Activated CD4-positive, alpha-beta T cell treated with anti-CD3 and anti-CD28 coated beads, Interleukin-2, amount 50 U/mL, for 1 hour (primary cell): ENCODE data around the gene KEAP1.

Experiments
- DNase-seq: peaks from one replicate; pipeline ENCODE4 v3.0.0-alpha.2; 2020

Gene KEAP1

DNA sequence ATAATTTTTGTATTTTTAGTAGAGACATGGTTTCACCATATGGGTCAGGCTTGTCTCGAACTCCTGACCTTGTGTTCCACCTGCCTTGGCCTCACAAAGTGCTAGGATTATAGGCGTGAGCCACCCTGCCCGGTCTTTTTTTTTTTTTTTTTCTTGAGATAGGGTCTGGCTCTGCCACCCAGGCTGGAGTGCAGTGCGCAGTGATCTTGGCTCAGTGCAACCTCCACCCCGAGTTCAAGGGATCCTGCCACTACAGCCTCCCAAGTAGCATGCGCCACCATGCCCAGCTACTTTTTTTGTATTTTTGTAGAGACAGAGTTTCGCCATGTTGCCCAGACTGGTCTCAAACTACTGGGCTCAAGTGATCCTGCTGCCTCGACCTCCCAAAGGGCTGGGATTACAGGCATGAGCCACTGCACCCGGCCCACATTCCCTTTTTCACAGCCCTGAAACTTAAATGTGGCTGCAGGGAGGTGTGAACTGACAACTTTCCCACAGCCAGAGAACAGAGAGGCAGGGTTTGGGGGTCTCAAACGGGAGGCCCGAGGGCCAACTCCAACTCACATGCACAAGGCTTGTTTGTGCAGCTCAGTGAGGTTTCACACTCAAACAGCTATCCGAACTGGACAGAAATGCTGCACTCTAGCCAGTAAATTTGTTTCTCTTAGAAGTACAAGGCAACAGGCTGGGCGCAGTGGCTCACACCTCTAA, 18.5 kb upstream of the KEAP1 start:
- no peak for DNase-seq

DNA sequence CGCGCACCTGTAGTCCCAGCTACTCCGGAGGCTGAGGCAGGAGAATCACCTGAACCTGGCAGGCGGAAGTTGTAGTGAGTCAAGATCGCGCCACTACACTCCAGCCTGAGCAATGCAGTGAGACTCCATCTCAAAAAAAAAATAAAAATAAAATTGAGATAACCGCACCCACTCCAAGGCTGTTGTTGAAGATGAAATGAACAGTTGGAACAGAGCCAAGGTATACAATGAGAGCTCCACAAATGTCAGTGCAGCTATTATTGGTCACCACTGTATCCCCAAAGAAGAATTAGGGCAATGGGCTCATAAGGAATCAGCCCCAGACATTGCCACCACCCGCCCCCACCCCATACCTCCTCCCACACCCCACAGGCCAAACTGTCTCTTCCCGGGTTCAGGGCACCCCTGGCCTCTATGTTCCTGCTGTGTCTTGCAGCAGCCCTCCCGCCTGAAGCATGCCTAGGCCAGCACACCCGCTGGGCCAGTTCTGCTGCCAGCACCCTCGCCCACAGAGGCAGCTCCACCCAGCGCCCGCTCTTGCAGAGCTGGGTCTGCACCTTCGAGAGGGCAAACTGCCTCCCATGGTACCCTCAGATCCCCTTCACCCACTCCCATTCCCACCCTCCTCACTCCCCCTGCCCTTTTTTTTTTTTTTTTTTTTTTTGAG, 17.6 kb upstream of the KEAP1 start:
- no peak for DNase-seq

DNA sequence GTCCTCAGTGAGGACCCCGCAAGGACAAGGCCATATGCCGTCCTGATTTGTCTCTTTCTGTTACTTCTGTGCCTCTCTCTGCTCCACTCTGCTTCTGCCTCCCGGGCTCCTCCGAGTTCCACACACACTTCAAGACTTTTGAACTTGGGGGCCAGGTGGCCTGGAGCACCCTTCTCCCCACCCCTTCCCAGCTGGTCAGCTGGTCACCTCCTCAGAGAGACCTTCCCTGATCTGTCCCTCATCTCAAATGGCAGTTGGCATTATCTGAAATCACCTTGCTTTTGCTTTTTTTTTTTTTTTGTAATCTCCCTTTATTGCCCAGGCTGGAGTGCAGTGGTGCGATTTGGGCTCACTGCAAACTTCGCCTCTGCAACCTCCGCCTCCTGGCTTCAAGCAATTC, 16.3 kb upstream of the KEAP1 start:
- DNase-seq: no peak

DNA sequence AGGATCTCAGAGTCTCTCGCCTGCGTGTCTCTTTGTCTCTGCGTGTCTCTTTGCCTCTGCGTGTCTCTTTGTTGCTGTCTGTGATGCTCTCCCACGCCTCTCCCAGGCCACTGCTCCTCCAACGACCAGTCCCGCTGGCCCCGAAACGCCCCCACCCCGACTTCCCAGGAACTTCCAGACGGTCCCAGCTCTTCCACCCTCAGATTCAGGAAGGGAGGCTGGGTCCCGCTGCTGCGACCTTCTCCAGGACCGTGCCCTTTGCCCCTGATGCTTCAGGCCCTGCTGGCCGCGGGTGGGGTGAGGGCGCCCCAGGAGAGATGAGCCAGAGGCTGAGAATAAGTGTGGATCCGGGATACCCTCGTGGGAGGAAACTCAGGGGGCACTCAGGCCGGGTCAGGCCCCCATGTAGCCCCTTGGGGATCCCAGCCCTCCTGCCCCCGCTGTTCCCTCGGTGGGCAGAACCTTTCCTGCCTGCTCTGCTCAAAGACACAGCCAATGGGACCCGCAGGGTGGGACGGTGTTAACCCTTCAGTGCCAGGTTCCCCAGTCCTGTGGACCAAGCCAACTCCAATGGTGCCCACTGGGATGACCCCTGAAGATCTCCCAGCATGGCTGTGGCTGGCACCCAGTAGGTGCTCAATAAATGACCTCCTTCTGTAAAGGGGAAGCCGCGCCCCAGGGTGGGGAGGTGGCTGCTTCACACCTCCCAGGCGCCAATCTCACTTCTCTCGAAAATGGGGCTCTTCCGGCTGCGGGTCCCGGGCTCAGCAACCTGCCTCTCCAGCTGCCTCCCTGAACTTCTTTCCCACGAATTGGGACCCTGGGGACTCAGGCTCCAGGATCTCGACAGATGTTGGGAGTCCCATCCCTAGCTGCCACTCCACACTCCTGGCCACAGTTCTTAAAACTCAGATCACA, 15.5 kb upstream of the KEAP1 start:
- no peak for DNase-seq

DNA sequence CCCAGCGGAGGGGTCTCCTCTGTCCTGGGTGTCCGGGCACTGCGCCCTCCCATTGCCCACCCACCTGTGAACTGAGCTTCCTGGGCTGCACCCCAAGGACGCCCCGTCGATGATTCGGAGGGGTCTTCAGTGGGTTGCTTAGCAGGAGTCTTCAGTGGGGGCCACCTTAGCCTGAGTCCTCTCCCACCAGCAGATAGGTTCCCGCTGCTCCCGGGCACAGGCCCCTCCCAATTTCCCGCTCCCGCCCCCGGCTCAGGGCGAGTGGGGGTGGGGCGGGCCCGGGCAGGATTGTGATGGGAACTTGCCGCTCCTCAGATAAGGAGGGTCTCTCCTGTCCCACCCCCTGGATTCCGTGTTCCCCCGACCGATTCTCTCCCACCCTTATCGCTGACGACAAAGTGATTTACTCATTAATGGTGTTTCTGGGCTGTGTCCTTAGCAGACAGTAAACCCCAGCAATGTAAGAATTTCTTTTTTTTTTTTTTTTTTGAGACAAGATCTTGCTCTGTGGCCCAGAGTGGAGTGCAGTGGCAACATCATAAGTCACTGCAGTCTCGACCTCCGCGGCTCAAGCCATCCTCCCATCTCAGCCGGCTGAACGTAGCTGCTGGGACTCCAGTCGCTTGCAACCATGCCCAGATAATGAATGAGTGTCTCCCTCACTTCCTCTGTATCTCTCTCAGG, 14.7 kb upstream of the KEAP1 start:
- DNase-seq: no peak

DNA sequence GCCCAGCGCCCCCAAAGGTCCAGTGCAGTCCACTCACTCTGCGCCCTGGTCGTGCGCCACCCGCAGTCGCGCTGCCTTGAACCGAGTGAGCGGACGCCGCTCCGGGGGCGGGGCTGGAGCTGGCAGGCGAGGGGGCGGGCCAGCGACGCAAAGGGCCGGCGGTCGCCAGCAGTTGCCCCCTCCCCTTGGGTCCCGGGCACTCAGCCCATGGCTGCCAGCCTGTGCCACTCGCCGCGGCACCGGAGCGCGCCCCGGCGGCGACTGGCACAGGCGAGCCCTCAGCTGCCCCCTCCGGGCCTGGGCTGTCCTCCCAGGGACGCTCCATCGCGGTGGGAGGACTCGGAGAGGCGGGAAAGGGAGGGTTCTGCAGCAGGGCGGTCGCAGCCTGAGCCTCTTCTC, 14.2 kb upstream of the KEAP1 start, which contains the start of gene S1PR5:
Gene S1PR5, minus strand, starts transcription at position 87 of the 399 bp plus-strand sequence. CDS start 2,436 bp downstream, outside the sequence.
- no peak for DNase-seq

DNA sequence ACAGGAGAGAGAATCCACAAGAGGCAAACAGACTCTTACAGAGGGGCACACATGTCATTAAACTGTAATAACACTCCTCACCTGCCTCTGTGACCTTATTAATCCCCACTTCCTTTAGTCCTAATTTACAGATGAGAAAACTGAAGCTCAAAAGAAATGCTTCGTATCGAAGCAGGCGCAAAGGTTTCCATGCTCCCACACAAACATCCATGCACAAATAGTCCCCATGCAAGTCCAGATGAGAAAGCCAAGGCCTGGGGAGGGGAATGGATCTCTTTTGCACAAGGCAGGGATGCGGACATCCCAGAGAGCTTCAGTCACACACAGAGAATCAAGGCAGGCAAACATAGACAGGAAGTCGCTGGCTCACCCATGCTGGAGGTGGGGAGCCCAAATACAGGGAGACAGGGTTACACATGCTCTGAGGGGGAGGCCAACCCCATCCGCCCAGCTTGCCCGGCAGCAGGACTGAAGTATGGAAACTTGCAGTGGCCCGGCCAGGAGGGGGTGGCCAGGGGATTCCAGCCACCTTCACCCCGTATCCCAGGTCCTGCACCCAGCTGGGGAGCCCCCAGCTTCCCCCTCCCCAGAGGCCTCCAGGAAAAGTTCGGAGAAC, 13.6 kb upstream of the KEAP1 start:
- no peak for DNase-seq

DNA sequence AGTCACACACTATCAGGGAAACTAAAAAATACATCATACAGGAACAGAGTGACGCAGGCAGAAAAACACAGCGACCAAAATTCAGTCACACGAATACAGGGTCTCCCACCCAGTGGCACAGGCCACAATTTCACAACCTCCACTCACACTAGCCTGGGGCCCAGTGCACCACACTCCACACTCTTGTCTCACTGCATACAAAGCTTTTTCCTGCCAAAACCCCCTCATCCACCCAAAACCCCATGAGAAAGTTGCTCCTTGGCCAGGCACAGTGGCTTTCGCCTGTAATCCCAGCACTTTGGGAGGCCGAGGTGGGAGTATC, 12.9 kb upstream of the KEAP1 start:
- DNase-seq: no peak

DNA sequence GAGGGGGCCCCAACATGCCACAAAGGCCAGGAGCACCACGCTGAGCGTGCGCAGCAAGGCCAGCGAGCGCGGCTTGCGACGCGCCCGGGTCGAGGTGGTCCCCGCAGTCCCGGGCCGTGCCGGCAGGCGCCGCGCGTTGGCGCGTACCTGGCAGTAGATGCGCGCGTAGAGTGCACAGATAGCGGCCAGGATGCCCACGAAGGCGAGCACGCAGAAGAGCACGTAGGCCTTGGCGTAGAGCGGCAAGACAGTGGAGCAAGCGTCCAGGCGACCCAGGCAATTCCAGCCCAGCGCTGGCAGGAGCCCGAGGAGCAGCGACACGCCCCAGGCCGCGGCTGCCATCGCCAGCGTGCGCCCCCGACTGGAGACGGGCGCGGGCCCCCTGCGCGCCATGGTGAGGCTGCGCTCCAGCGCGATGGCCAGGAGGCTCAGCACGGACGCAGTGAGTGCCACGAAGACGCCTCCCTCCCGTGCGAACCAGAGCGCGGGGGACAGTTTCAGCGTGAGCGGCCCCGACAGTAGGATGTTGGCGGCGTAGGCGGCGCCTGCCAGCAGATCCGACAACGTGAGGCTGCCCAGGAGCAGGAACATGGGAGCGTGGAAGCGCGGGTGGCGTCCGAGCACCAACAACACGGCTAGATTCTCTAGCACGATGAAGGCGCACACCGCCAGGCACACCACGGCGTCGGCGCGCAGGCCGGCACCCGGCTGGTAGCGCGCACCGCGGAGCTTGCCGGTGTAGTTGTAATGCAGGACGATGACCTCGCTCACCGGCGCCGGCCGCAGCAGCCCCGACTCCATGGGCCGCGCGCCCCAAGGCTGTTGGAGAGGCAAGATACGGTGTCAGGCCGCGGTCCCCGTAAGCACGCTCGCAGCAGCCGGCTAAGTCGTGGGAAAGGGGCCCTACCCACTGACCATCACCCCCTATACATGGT, 11.3 kb upstream of the KEAP1 start:
- peak; percentile 43 for DNase-seq

DNA sequence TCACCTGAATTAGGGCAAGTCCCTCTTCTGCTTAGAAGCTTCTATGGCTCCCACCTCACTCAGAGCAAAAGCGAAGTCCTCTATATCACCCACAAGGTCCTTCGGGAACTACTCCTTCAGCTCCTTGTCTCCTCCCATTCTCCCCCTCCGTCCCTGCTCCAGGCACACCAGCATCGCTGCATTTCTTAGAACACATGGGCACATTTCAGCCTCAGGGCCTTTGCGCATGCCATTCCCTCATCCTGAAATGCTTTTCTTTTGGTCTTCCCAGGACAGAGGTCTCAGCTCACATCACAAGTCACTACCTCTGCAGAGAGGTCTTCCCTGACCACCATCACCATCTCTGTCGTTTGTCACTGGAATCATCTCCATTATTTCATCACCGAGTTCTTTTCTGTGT, 10.1 kb upstream of the KEAP1 start:
- no peak for DNase-seq

DNA sequence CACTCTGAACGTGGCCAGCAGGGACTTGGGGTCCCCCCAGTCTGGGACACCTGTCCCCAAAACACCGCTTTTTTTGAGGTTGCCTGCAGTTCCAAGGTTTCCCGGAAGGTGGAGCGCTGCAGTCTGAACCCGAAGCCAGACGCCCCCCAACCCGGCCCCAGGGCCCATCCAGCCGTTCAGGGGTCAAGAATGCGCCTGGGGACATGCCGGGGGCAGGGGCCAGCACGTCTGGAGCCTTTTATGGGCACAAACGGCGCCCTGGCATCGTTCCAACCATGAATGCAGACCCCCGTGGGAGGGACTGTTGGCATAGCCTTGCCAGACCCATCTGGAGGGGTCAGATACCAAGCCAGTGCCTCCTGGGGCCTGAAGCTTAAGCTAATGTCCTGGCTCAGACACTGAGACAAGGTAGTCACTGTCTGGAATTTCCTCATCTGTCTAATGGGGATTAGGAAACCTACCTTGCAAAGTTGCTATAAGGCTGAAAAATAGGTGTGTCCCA, 7.2 kb upstream of the KEAP1 start:
- peak; percentile 60 for DNase-seq

DNA sequence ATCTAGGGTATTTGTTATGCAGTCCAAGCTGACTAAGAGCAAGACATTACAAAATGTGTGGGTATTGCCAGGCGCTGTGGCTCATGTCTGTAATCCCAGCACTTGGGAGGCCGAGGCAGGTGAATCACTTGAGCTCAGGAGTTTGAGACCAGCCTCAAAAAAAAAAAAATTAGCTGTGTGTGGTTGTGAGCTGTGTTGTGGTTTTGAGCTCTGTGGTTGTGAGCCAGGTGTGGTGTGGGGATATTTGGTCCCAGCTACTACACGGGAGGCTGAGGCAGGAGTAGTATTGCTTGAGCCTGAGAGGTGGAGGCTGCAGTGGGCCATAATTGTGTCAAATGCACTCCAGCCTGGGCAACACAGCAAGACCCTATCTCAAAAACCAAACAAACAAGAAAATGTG, 5.6 kb upstream of the KEAP1 start:
- DNase-seq: no peak

DNA sequence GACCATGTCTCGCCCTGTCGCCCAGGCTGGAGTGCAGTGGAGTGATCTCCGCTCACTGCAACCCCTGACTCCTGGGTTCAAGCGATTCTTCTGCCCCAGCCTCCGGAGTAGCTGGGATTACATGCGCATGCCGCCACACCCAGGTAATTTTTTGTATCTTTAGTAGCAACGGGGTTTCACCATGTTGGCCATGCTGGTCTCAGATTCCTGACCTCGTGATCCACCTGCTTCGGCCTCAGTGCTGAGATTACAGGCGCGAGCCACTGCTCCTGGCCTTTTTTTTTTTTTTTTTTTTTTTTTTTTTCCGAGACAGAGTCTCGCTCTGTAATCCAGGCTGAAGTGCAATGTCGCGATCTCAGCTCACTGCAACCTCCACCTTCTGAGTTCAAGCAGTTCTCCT, 4.9 kb upstream of the KEAP1 start:
- no peak for DNase-seq

DNA sequence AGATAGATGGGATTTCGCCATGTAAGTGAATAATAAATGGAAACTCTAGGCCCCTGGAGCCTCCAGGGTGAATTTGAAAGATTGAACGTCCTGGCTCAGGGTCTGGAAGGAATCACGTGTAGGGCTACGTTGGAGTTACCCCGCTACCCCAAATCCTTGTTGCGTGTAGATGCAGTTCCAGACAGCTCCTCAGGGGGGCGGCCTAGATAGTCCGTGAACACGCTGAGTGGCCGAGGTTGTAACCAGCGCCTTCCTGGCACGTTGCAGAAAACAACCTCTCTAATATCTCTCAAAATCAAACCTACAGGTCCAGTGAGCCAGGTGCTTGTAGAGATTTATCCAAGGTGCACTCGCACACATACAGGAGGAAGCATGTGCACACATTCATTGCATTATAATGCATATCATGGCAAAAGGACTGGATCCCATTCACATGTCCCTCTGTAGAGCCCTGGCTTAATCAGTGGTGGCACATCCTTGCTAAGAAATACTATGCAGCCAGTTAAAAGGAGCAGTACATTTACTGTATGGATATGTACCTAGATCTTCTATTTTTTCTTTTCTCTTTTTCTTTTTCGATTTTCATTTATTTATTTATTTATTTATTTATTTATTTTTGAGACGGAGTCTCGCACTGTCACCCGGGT, 2.5 kb upstream of the KEAP1 start:
- peak; percentile 83 for DNase-seq

DNA sequence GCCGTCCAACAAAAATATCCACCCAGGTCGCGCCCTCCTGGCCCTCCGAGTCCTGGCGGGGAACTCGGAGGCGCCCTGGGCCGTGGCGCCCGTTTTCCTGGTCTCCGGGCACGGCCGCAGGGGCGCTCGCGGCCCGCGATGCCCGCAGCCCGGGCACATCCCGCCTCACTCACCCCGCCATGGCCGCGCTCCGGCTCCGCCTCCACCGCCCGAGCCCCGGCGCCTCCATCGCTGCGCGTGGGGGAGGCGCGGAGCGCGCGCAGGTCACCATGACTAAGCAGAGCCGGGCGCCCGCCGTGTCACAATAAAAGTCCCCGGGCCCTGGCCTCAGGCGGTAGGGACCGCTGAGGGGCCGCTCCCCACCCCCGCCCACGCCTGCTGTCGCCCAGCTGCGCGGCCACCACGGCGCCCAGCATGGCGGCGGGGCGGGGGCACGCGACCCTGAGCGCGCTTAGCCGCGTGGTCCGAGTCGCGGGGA, 593 bp downstream of the KEAP1 start:
- DNase-seq: peak; percentile 84

DNA sequence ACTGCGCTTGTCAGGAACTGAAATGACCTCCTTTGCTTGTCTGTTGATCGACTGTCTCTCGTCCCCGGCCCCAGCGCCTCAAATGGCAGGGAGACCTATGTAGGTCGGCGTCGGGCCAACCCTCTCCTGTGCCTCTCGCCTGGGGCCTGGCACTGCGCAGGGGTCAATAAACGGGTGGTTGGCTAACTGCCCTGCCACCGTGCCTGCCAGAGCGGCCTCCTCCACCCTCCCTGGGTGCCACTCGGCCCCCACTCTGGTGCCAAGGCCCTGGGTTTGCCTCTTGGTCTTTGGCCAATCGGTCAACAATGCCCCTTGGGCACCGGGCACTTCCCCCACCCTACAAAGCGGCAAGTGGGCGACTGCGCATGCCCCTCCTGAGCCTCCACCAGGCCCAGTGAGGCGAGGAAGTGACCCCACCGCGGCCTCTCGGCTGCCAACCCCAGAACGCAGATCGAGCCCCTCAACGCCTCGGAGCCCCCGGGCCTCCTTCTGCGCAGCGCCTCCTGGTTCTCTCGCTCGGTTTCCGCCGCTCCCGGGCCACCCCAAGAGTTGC, 1.1 kb downstream of the KEAP1 start:
- peak; percentile 22 for DNase-seq

DNA sequence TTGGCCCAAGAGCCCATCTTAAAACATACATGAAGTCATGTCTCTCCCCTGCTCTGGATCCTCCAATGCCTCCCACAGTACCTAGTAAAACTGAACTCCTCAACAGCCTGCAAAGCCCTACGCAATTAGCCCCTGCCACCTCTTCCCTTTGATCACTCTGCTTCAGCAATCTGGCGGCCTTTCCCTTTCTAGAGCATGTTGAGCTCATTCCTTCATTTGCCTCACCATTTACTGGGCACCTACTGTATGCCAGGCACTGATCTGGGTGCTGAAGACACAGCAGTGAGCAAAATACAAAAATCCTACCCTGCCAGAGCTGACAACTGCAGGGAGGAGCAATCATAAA, 2.9 kb downstream of the KEAP1 start:
- DNase-seq: no peak

DNA sequence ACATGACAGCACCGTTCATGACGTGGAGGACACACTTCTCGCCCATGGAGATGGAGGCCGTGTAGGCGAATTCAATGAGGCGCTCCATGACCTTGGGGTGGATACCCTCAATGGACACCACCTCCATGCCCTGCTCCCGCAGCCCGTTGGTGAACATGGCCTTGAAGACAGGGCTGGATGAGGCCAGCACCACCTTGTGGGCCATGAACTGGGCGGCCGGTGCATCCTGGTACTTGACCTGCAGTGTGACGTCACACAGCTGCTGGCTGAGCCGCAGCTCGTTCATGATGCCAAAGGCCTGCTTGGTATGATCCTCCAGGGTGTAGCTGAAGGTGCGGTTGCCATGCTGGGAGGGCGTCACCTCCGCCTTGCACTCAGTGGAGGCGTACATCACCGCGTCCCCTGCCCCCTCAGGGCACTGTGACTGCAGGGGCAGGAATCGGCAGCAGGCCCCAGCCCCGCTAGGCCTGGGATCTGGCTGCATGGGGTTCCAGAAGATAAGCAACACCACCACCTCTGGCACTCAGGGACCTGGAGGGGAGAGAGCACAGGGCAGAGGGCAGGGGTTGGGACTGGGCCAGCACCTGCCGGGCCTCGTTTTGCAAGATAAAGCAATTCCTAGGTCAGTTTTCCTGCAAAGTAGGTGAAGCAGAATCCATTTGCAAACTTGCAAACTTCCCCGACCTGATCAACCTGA, 3.5 kb downstream of the KEAP1 start:
- no peak for DNase-seq

DNA sequence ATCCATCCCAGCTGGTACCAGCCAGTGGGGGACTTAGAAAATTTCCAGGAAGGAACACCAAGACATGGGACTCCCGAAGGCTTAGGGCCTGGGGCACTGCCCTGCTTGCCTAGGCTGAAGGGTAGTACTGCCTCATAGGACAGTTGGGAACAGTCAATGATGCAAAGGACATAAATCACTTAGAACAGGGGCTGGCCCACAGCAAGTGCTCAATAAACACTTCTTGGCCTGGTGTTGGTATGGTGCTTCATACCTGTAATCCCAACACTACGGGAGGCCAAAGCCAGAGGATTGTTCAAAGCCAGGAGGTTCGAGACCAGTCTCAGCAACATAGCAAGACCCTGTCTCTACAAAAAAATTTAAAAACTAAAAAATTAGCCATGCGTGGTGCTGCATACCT, 5.8 kb downstream of the KEAP1 start:
- DNase-seq: no peak
